Gastroesophageal sphincter (tissue), 4 donors: ENCODE results near the gene ZNF425. TPM values are rescaled to one million over a fixed set of nuclear protein-coding genes. Genes with fewer than 3 reads are reported as not detected.

ENCODE experiments used
- ATAC-seq: fragments of 150-250 bp; one replicate; pipeline ENCODE4 v1.9.1; 2016; ENCODE audit warnings: mild to moderate bottlenecking, moderate library complexity
- H3K27ac ChIP-seq, 4 donors: fragments of 200-600 bp; sonication (generic) in 3 of 4; 1 replicate in 3 of 4; 2 replicates in 1 of 4; pipeline ENCODE4 v1.5.1; 2016 to 2019
- H3K27me3 ChIP-seq: fragments of 200-600 bp; sonication (generic); one replicate; pipeline ENCODE4 v1.5.1; 2019
- H3K36me3 ChIP-seq, 2 donors: fragments of 200-600 bp; sonication (generic); one replicate each; pipeline ENCODE4 v1.5.1; 2019; ENCODE audit warnings: control low read depth in 1 of 2
- H3K4me1 ChIP-seq, 3 donors: fragments of 200-600 bp; sonication (generic); 1 replicate in 2 of 3; 2 replicates in 1 of 3; pipeline ENCODE4 v1.5.1; 2016 to 2019; ENCODE audit warnings: control low read depth in 2 of 3
- H3K4me3 ChIP-seq, 2 donors: fragments of 200-600 bp; sonication (generic); one replicate each; pipeline ENCODE4 v1.5.1; 2019; ENCODE audit warnings: mild to moderate bottlenecking in 1 of 2, moderate library complexity in 1 of 2
- H3K9me3 ChIP-seq, 3 donors: fragments of 200-600 bp; sonication (generic); one replicate each; pipeline ENCODE4 v1.5.1; 2017 to 2019; ENCODE audit warnings: control low read depth in 2 of 3
- EP300 ChIP-seq: sonication (generic); formaldehyde crosslinking; IDR thresholded peaks from one replicate; pipeline ENCODE4 v1.6.1; 2017; ENCODE audit warnings: antibody characterized with exemption, mild to moderate bottlenecking
- POLR2A ChIP-seq, 2 donors: fragments of 450-650 bp; IDR thresholded peaks; one replicate each; pipeline ENCODE4 v1.6.1; 2017; ENCODE audit warnings: antibody characterized with exemption in 2 of 2, mild to moderate bottlenecking in 2 of 2, moderate library complexity in 1 of 2
- POLR2AphosphoS5 ChIP-seq: sonication (generic); formaldehyde crosslinking; IDR thresholded peaks from one replicate; pipeline ENCODE4 v1.6.1; 2017; ENCODE audit warnings: antibody characterized with exemption
- WGBS, 2 donors: methylation state at CpG; one replicate each; pipeline ENCODE4 v1.1.5; 2018; ENCODE audit warnings: low coverage in 1 of 2; 5-methylcytosine and 5-hydroxymethylcytosine counted together
- total RNA-seq, 4 donors: library from RNA; depleted of rRNA; stranded (reverse); fragments of >200 nt; gene quantifications; one replicate each; pipeline ENCODE4 v1.1.0, GENCODE V29; 2016
- TF ChIP-seq, protein P1 (sequence below), 4 experiments: fragments of 200-600 bp in 2 of 4; fragments of 450-650 bp in 2 of 4; sonication (generic) in 1 of 4; IDR thresholded peaks; one replicate each; pipeline ENCODE4 v1.5.1; 2017 to 2019; ENCODE audit warnings: antibody characterized with exemption in 4 of 4, mild to moderate bottlenecking in 2 of 4, moderate library complexity in 2 of 4

ZNF425 gene
- total RNA-seq, 4 donors from 2014 or later, result 2.4 to 6.4 (median 3.2) TPM

- TF ChIP-seq POLR2AphosphoS5, result no peak
- no peaks in the 10 kb centered on the region for H3K27me3 ChIP-seq
- H3K4me3 ChIP-seq, result no peak overlapping the region
- 90 to 100% methylated on average over 2 of the region's 2 CpGs for WGBS, 2 donors
- no peak for ATAC-seq
- peaks cover 0 to 16% of the 10 kb centered on the region in 2 donors for H3K36me3 ChIP-seq
- peaks cover 0 to 6% (median 0%) of the 10 kb centered on the region in 3 donors for H3K4me1 ChIP-seq
- H3K9me3 ChIP-seq, result no peaks in the 10 kb centered on the region
- H3K27ac ChIP-seq, result no peak overlapping the region
Measured at GRCh38 chr7:149084407-149084806, 41.7 kb downstream of the ZNF425 start.

- H3K4me1 ChIP-seq, result no peaks in the 10 kb centered on the region
- TF ChIP-seq EP300, result no peak
- no peak for TF ChIP-seq POLR2A (IDR thresholded peaks at IDR 0.05)
- no peak for TF ChIP-seq POLR2AphosphoS5
- TF ChIP-seq, protein P1, sequence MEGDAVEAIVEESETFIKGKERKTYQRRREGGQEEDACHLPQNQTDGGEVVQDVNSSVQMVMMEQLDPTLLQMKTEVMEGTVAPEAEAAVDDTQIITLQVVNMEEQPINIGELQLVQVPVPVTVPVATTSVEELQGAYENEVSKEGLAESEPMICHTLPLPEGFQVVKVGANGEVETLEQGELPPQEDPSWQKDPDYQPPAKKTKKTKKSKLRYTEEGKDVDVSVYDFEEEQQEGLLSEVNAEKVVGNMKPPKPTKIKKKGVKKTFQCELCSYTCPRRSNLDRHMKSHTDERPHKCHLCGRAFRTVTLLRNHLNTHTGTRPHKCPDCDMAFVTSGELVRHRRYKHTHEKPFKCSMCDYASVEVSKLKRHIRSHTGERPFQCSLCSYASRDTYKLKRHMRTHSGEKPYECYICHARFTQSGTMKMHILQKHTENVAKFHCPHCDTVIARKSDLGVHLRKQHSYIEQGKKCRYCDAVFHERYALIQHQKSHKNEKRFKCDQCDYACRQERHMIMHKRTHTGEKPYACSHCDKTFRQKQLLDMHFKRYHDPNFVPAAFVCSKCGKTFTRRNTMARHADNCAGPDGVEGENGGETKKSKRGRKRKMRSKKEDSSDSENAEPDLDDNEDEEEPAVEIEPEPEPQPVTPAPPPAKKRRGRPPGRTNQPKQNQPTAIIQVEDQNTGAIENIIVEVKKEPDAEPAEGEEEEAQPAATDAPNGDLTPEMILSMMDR (IDR thresholded peaks at IDR 0.05), result no peak
- no peak overlapping the region for H3K27ac ChIP-seq
- H3K27me3 ChIP-seq, result no peaks in the 10 kb centered on the region
- 85 to 90% methylated on average over 4 of the region's 6 CpGs for WGBS, 2 donors
- H3K4me3 ChIP-seq, result no peak overlapping the region
- peaks cover 0 to 24% of the 10 kb centered on the region in 2 donors for H3K36me3 ChIP-seq
- no peak for ATAC-seq
- H3K9me3 ChIP-seq, result no peaks in the 10 kb centered on the region
Measured at GRCh38 chr7:149081914-149082313, 44.2 kb downstream of the ZNF425 start.

DNA sequence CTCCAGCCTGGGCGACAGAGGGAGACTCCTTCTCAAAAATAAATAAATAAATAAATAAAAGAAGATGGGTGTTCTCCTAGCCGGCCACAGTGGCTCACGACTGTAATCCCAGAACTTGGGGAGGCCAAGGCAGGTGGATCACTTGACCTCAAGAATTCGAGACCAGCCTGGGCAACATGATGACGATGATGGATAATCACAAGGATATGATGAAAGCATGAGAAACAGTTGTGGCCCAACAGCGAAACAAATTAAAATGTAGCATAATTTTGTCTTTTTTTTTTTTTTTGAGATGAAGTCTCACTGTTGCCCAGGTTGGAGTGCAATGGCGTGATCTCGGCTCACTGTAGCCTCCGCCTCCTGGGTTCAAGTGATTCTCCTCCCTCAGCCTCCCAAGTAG lies 48.5 kb downstream of the ZNF425 start:
- no peak for ATAC-seq
- no peak overlapping the region for H3K4me3 ChIP-seq
- 84 to 99% methylated on average over 8 to 9 of the region's 9 CpGs for WGBS, 2 donors
- H3K27ac ChIP-seq, result no peak overlapping the region
- no peaks in the 10 kb centered on the region for H3K4me1 ChIP-seq
- H3K27me3 ChIP-seq, result no peaks in the 10 kb centered on the region
- no peak for TF ChIP-seq POLR2A (IDR thresholded peaks at IDR 0.05)
- no peak for TF ChIP-seq POLR2AphosphoS5
- no peak for TF ChIP-seq EP300
- TF ChIP-seq, protein P1 (IDR thresholded peaks at IDR 0.05), result no peak
- H3K9me3 ChIP-seq, result no peaks in the 10 kb centered on the region
- peaks cover 0 to 36% of the 10 kb centered on the region in 2 donors for H3K36me3 ChIP-seq

GRCh38 chr7:149075286-149075685 lies 50.8 kb downstream of the ZNF425 start:
- Histone ChIP-seq H3K4me3 (no peak overlapping the region), H3K27ac (no peak overlapping the region), H3K36me3 (peaks cover 0 to 59% of the 10 kb centered on the region in 2 donors), H3K9me3 (no peaks in the 10 kb centered on the region), H3K4me1 (no peaks in the 10 kb centered on the region), H3K27me3 (no peaks in the 10 kb centered on the region)
- ATAC-seq, result no peak
- WGBS, 2 donors, result 100% methylated on average over 2 of the region's 2 CpGs; no CpG with 5 or more reads in 1 of the 2 donors
- TF ChIP-seq, protein P1 (IDR thresholded peaks at IDR 0.05), result no peak
- TF ChIP-seq POLR2A (IDR thresholded peaks at IDR 0.05), result no peak
- no peak for TF ChIP-seq EP300
- no peak for TF ChIP-seq POLR2AphosphoS5

GRCh38 chr7:149074116-149074885 lies 51.8 kb downstream of the ZNF425 start:
- WGBS, 2 donors, result 79 to 100% methylated on average over 3 of the region's 3 CpGs
- no peak for ATAC-seq
- Histone ChIP-seq H3K36me3 (peaks cover 0 to 58% of the 10 kb centered on the region in 2 donors), H3K4me1 (no peaks in the 10 kb centered on the region), H3K27ac (no peak overlapping the region), H3K4me3 (no peak overlapping the region), H3K9me3 (no peaks in the 10 kb centered on the region), H3K27me3 (no peaks in the 10 kb centered on the region)
- TF ChIP-seq POLR2A (IDR thresholded peaks at IDR 0.05) (no peak), POLR2AphosphoS5 (no peak), EP300 (no peak)
- TF ChIP-seq, protein P1 (IDR thresholded peaks at IDR 0.05), result no peak
